Measurements from ENCODE around the gene ADCY9. TPM values are rescaled to one million over a fixed set of nuclear protein-coding genes. Genes with fewer than 3 reads are reported as not detected.
"Not testable (repeated sequence)": the region's sequence is repeated elsewhere in the genome, so short reads cannot be mapped to it uniquely, and the experiment has no call there.

Gene ADCY9
- total and polyA plus RNA-seq, 12 donors, result 2.3 to 37.6 (median 17.8) TPM

- H3K4me1 ChIP-seq (replicated peaks in 1 of 2), result peaks cover 0 to 10% of the 10 kb centered on the region in 2 donors
- 91 to 95% (median 94%) methylated on average over 13 of the region's 13 CpGs for WGBS, 4 donors
- intact Hi-C loops (cut with DNase I), result no loop called here
- no peak overlapping the region for H3K27ac ChIP-seq
- no peaks in the 10 kb centered on the region for H3K9me3 ChIP-seq (replicated peaks in 1 of 3)
- H3K27me3 ChIP-seq, result no peaks in the 10 kb centered on the region
- no peak for TF ChIP-seq POLR2A (IDR thresholded peaks at IDR 0.05)
- TF ChIP-seq CTCF (IDR thresholded peaks at IDR 0.05), result no peak
- H3K4me3 ChIP-seq, result no peak overlapping the region
- no peak for DNase-seq
- H3K36me3 ChIP-seq (replicated peaks in 1 of 2), result no peaks in the 10 kb centered on the region
These were observed 179.0 kb downstream of the ADCY9 start for GRCh38 chr16:3937066-3937875.

- Histone ChIP-seq H3K4me3 (no peak overlapping the region), H3K36me3 (replicated peaks in 1 of 2) (no peaks in the 10 kb centered on the region), H3K27me3 (no peaks in the 10 kb centered on the region), H3K27ac (no peak overlapping the region), H3K9me3 (replicated peaks in 1 of 3) (no peaks in the 10 kb centered on the region), H3K4me1 (replicated peaks in 1 of 2) (peaks cover 0 to 10% of the 10 kb centered on the region in 2 donors)
- TF ChIP-seq CTCF (IDR thresholded peaks at IDR 0.05) (no peak), POLR2A (IDR thresholded peaks at IDR 0.05) (no peak)
- 93 to 100% (median 94%) methylated on average over 1 to 4 of the region's 4 CpGs; no CpG with 5 or more reads in 1 of the 4 donors for WGBS, 4 donors
- intact Hi-C loops (cut with DNase I), result no loop called here
- DNase-seq, result no peak
These were observed 180.3 kb downstream of the ADCY9 start for GRCh38 chr16:3935921-3936320.

- H3K4me3 ChIP-seq, result no peak overlapping the region
- H3K27ac ChIP-seq, result no peak overlapping the region
- no peak for DNase-seq
- WGBS, 4 donors, result 76 to 82% (median 80%) methylated on average over 13 of the region's 13 CpGs
- no peaks in the 10 kb centered on the region for H3K36me3 ChIP-seq (replicated peaks in 1 of 2)
- H3K27me3 ChIP-seq, result no peaks in the 10 kb centered on the region
- intact Hi-C loops (cut with DNase I), result no loop called here
- peaks cover 0 to 10% of the 10 kb centered on the region in 2 donors for H3K4me1 ChIP-seq (replicated peaks in 1 of 2)
- TF ChIP-seq POLR2A (IDR thresholded peaks at IDR 0.05), result no peak
- TF ChIP-seq CTCF (IDR thresholded peaks at IDR 0.05), result no peak
- H3K9me3 ChIP-seq (replicated peaks in 1 of 3), result no peaks in the 10 kb centered on the region
These were observed 181.6 kb downstream of the ADCY9 start for GRCh38 chr16:3934491-3935181.

- H3K36me3 ChIP-seq (replicated peaks in 1 of 2); DNase-seq; H3K9me3 ChIP-seq (replicated peaks in 1 of 3): not testable (repeated sequence)
These were observed 189.1 kb downstream of the ADCY9 start for GRCh38 chr16:3927147-3927546.

More at GRCh38 chr16:3927147-3927546, 189.1 kb downstream of the ADCY9 start:
- H3K27me3 ChIP-seq; H3K4me3 ChIP-seq; H3K27ac ChIP-seq; H3K4me1 ChIP-seq (replicated peaks in 1 of 2); intact Hi-C loops (cut with DNase I): not testable (repeated sequence)
- WGBS, 4 donors, result 88 to 98% (median 93%) methylated on average over 2 of the region's 2 CpGs
